ENCODE results near the gene NAP1L4.

Gene NAP1L4

DNA sequence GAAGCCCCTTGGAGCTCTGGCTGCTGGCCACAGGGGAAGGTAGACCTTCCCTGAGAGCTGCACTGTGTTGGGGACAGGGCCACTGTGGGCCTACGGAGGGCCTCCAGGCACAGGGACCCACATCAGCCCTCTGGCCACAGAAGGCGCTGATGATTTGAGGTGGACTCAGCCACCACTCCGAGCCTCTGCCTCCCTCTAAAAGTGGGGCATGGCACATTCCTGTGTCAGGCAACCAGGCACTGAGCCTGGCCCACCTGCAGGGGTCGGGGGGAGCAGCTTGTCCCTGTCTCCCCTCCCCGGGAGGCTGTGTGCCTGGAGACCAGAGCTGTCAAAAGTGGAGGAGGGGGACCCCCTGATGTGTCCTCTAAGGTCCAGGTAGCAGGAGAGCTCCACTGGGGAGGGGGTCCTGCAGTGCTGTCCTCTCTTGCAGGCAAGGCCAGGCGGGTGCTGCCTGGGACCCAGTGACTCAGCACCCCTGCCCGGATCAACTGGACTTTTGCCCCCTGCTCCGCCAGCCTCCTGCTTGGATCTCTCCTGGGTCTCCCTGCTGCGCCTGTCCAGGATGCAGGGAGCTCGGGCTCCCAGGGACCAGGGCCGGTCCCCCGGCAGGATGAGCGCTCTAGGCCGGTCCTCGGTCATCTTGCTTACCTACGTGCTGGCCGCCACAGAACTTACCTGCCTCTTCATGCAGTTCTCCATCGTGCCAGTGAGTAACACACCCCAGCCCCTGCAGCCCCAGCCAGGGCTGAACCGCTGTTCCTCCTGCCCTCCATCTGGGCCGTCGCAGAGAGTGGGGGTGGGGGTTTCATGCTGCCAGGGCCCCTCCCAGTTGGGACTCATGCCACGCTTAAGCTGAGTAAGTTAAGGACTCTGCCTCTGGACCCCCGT is 89.1 kb downstream of the NAP1L4 start:
- no peak for DNase-seq

DNA sequence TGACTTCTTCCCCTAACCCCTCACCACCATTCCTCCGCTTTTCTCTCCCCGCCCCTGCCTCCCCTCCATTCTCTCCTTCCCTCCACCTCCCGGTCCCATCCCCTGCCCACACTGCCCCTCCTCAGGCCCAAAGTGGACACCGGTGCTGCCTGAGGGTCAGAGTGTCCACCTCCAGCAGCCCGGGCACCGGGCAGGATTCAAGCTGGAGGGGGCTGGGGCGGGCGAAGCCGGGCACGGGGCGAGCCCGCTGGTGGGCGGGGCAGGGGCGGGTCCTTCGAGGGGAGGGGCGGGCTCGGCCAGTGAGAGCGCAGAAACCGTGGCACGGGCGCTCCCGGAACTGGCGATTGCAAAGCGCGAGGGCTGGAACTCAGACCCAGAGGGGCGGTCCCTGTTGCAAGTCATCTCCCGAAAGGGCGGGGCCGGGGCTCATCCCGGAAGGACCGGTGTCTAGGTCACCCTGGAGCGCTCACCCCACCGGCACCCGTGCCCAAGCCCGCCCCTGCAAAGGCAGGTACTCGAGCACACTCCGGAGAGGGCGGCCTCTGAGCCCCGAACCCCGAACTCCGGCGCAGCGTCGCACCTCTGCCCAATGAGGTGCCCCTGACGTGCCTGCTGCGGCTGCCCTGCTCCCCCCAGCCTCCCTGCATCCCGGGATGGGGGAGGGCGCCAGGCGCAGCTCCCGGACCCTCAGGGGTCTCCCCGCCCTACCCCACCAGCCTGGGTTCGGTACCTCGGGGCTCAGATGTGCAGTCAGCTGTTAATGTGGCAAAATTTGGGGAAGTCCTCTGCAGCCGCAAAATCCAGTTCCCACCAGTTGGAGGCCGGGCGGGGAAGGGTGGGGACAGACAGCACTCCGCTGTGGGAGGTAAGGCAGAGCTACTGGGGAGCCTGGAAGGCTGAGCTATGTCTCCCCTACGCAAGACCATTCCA is 90.0 kb downstream of the NAP1L4 start:
- DNase-seq = peak; percentile 92

- DNase-seq = no peak
These were observed 90.8 kb downstream of the NAP1L4 start for GRCh38 chr11:2901196-2901796.

- no peak for DNase-seq
These were observed 92.9 kb downstream of the NAP1L4 start for GRCh38 chr11:2899080-2899783.

GRCh38 chr11:2898366-2899079 is 93.6 kb downstream of the NAP1L4 start:
- DNase-seq = no peak

DNA sequence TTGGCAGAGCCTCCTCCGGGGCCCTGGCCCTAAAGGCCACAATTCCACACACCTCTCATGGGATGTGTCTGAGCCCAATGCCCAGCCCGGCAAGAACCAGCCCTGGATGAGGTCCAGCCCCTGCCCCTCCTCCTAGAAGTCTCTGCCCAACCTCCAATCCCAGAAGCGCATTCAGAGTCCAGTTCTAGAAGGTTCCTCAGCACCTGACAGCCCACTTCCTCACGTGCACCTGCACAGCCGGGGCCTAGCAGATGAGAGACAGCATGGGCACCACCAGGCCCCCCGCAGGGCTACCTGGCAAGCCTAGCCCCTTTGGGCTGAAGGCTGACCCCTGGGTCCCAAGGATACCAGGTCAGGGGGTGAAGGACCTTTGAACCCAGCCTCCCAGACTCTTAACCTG is 95.1 kb downstream of the NAP1L4 start:
- DNase-seq = no peak

DNA sequence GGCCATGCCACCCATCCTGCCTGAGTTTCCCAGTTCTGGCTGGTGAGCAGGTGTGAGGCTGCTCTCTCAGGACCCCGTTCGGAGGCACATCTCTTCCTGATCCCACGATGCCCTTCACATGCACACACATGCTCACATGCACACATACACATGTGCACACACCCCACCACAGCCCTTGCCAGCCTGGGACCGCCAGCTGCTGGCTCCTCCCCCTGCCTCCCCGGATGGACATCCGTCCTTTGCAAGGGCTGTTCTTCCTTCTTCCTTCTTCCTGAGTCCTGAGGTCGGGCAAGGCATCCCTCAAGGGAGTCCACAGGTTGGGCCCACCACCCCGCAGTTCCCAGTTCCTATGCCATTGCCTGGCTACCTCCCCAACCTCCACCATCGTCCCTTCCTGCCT is 96.1 kb downstream of the NAP1L4 start:
- no peak for DNase-seq
